B cell (primary cell): ENCODE results near the gene TMC6.

Source experiments
- EZH2 ChIP-seq: IDR thresholded peaks from 2 replicates; pipeline ENCODE4 v1.6.1; 2012; ENCODE audit warnings: borderline replicate concordance, low read depth, mild to moderate bottlenecking, moderate library complexity, low read length; ENCODE audit not compliant: insufficient read depth, poor library complexity, severe bottlenecking
- TF ChIP-seq, protein P1 (sequence below): fragments of 200-600 bp; IDR thresholded peaks from one replicate; pipeline ENCODE4 v1.8.0; 2022; ENCODE audit warnings: antibody characterized with exemption, mild to moderate bottlenecking

DNA sequence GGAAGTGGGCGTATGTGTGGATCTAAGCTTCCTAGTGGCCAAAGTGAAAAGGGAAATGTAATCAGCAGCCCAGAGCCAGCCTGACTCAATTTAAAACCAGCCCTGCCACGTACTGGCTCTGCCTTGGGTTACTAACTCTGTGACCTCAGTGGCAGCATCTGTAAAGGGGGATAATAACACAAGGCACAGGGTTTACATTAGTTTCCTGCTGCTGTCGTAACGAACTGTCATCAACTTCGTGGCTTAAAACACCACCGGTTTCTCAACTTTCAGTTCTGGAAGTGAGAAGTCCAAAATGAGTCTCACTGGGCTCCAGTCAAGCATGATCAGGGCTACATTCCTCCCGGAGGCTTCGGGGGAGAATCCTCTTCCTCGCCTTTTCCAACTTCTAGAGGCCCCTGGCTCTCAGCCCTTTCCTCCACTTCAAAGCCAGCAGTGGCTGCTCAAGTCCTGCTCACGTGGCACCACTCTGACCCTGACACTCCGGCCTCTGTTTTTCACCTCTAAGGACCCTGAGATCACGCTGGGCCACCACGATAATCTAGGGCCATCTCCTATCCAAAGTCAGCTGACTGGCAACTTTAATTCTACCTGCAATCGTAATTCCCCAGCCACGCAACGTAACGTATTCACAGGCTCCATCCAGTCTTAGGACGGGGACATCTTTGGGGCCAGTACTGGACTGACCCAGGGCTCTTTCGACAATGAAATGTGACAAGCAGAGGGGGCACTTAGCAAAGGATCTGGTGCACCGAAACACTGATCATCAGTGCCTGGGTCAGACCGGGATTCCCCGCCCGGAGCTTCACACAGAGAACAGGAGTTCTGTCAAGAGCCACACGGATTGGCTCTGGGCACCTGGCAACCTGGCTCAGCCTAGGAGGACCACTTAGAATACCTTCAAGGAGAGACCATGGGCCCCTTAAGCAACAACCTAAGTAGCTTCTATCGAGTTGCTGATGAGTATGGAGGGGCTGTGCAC is 14.5 kb downstream of the TMC6 start:
- TF ChIP-seq, protein P1, sequence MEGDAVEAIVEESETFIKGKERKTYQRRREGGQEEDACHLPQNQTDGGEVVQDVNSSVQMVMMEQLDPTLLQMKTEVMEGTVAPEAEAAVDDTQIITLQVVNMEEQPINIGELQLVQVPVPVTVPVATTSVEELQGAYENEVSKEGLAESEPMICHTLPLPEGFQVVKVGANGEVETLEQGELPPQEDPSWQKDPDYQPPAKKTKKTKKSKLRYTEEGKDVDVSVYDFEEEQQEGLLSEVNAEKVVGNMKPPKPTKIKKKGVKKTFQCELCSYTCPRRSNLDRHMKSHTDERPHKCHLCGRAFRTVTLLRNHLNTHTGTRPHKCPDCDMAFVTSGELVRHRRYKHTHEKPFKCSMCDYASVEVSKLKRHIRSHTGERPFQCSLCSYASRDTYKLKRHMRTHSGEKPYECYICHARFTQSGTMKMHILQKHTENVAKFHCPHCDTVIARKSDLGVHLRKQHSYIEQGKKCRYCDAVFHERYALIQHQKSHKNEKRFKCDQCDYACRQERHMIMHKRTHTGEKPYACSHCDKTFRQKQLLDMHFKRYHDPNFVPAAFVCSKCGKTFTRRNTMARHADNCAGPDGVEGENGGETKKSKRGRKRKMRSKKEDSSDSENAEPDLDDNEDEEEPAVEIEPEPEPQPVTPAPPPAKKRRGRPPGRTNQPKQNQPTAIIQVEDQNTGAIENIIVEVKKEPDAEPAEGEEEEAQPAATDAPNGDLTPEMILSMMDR = no peak
- no peak for TF ChIP-seq EZH2
